ENCODE results near the gene PCSK5. TPM values are rescaled to one million over a fixed set of nuclear protein-coding genes. Genes with fewer than 3 reads are reported as not detected.
"Not testable (repeated sequence)": the region's sequence is repeated elsewhere in the genome, so short reads cannot be mapped to it uniquely, and the experiment has no call there.

PCSK5 gene
- total RNA-seq, 1 donor from 2014 or later = 3.2 TPM

GRCh38 chr9:76338418-76338817 is 447.9 kb downstream of the PCSK5 start:
- ATAC-seq (no peak), DNase-seq (ENCODE audit: low spot score) (no peak)

- ATAC-seq = no peak
- no peak for DNase-seq (ENCODE audit: low spot score)
Measured at GRCh38 chr9:76341616-76342015, 451.1 kb downstream of the PCSK5 start.

GRCh38 chr9:76342201-76342600 is 451.7 kb downstream of the PCSK5 start:
- ATAC-seq (no peak), DNase-seq (ENCODE audit: low spot score) (no peak)

- DNase-seq (ENCODE audit: low spot score) (no peak), ATAC-seq (no peak)
Measured at GRCh38 chr9:76342858-76343257, 452.4 kb downstream of the PCSK5 start.

- DNase-seq (ENCODE audit: low spot score) (no peak), ATAC-seq (no peak)
Measured at GRCh38 chr9:76349865-76350264, 459.4 kb downstream of the PCSK5 start.

GRCh38 chr9:76351006-76351405 is 460.5 kb downstream of the PCSK5 start:
- DNase-seq (ENCODE audit: low spot score) (no peak), ATAC-seq (no peak)

GRCh38 chr9:76352026-76352620 is 461.6 kb downstream of the PCSK5 start:
- ATAC-seq = no peak

GRCh38 chr9:76353280-76353679 is 462.8 kb downstream of the PCSK5 start:
- no peak for ATAC-seq
- no peak for DNase-seq (ENCODE audit: low spot score)

More at GRCh38 chr9:76352026-76352620, 461.6 kb downstream of the PCSK5 start:
- no peak for DNase-seq (ENCODE audit: low spot score)

- DNase-seq (ENCODE audit: low spot score) = no peak
- ATAC-seq = no peak
Measured at GRCh38 chr9:76354221-76354620, 463.7 kb downstream of the PCSK5 start.

GRCh38 chr9:76355886-76356285 is 465.4 kb downstream of the PCSK5 start:
- ATAC-seq (no peak), DNase-seq (ENCODE audit: low spot score) (no peak)

- DNase-seq (ENCODE audit: low spot score) (no peak), ATAC-seq (no peak)
Measured at GRCh38 chr9:76357555-76357954, 467.1 kb downstream of the PCSK5 start.

- ATAC-seq (no peak), DNase-seq (ENCODE audit: low spot score) (no peak)
Measured at GRCh38 chr9:76358628-76359280, 468.3 kb downstream of the PCSK5 start.

GRCh38 chr9:76359365-76359764 is 468.9 kb downstream of the PCSK5 start:
- ATAC-seq = no peak

GRCh38 chr9:76359766-76360165 is 469.3 kb downstream of the PCSK5 start:
- no peak for ATAC-seq
- no peak for DNase-seq (ENCODE audit: low spot score)

More at GRCh38 chr9:76359365-76359764, 468.9 kb downstream of the PCSK5 start:
- DNase-seq (ENCODE audit: low spot score) = no peak

- DNase-seq (ENCODE audit: low spot score) = not testable (repeated sequence)
Measured at GRCh38 chr9:76362332-76363031, 472.0 kb downstream of the PCSK5 start.

GRCh38 chr9:76363032-76363395 is 472.5 kb downstream of the PCSK5 start:
- DNase-seq (ENCODE audit: low spot score) = no peak
- ATAC-seq = no peak

More at GRCh38 chr9:76362332-76363031, 472.0 kb downstream of the PCSK5 start:
- ATAC-seq = not testable (repeated sequence)

- no peak for DNase-seq (ENCODE audit: low spot score)
- no peak for ATAC-seq
Measured at GRCh38 chr9:76365028-76365427, 474.6 kb downstream of the PCSK5 start.

GRCh38 chr9:76366275-76366674 is 475.8 kb downstream of the PCSK5 start:
- DNase-seq (ENCODE audit: low spot score) (no peak), ATAC-seq (no peak)

- ATAC-seq (peak; percentile 69), DNase-seq (ENCODE audit: low spot score) (peak; percentile 83)
Measured at GRCh38 chr9:76369583-76369982, 479.1 kb downstream of the PCSK5 start.

GRCh38 chr9:76370396-76371023 is 480.0 kb downstream of the PCSK5 start:
- ATAC-seq (no peak), DNase-seq (ENCODE audit: low spot score) (no peak)

- ATAC-seq = no peak
Measured at GRCh38 chr9:76371901-76372300, 481.4 kb downstream of the PCSK5 start.

GRCh38 chr9:76372336-76372735 is 481.9 kb downstream of the PCSK5 start:
- ATAC-seq (no peak), DNase-seq (ENCODE audit: low spot score) (no peak)

More at GRCh38 chr9:76371901-76372300, 481.4 kb downstream of the PCSK5 start:
- no peak for DNase-seq (ENCODE audit: low spot score)

Measured in left lobe of liver (tissue), 2 donors.